NCI-H524 (cell line): ENCODE results near the gene SLC10A4.
"Not testable (repeated sequence)": the region's sequence is repeated elsewhere in the genome, so short reads cannot be mapped to it uniquely, and the experiment has no call there.

Experiments used
- DNase-seq, 2 experiments: peaks; one replicate each; lab custom pipeline; 2025; lab: John Stamatoyannopoulos, UW

SLC10A4 gene, protein sequence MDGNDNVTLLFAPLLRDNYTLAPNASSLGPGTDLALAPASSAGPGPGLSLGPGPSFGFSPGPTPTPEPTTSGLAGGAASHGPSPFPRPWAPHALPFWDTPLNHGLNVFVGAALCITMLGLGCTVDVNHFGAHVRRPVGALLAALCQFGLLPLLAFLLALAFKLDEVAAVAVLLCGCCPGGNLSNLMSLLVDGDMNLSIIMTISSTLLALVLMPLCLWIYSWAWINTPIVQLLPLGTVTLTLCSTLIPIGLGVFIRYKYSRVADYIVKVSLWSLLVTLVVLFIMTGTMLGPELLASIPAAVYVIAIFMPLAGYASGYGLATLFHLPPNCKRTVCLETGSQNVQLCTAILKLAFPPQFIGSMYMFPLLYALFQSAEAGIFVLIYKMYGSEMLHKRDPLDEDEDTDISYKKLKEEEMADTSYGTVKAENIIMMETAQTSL

GRCh38 chr4:48483006-48483776, at the start of gene SLC10A4:
TSS of gene SLC10A4 (plus strand) at chr4:48483343. CDS start at chr4:48483562, 219 bp downstream.
- DNase-seq: peak in 1 of 2 experiments; percentile 54

GRCh38 chr4:48436318-48436717, 46.8 kb upstream of the SLC10A4 start:
- no peak for DNase-seq

GRCh38 chr4:48439988-48440387, 43.2 kb upstream of the SLC10A4 start:
- no peak for DNase-seq

- not testable (repeated sequence) for DNase-seq
Observed at GRCh38 chr4:48440914-48441313, 42.2 kb upstream of the SLC10A4 start.

GRCh38 chr4:48445704-48446103, 37.4 kb upstream of the SLC10A4 start:
- peak in 1 of 2 experiments; percentile 10 for DNase-seq

GRCh38 chr4:48446642-48447041, 36.5 kb upstream of the SLC10A4 start:
- no peak for DNase-seq

- no peak for DNase-seq
Observed at GRCh38 chr4:48449151-48449550, 34.0 kb upstream of the SLC10A4 start.

DNA sequence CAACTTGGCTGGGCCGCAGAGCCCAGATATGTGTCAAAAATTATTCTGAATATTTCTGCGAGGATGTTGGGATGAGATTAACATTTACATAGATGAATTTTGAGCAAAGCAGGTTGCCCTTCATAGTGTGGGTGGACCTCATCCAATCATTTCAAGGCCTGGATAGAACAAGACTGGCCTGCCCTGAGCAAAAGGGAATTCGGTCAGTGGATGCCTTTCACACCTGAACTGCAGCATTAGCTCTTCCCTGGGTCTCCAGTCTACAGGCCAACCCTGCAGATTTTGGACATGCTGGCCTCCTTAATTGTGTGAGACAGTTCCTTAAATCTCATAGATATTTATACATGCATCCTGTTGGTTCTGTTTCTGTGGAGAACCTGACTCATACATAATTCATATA, 32.4 kb upstream of the SLC10A4 start:
- DNase-seq: no peak

DNA sequence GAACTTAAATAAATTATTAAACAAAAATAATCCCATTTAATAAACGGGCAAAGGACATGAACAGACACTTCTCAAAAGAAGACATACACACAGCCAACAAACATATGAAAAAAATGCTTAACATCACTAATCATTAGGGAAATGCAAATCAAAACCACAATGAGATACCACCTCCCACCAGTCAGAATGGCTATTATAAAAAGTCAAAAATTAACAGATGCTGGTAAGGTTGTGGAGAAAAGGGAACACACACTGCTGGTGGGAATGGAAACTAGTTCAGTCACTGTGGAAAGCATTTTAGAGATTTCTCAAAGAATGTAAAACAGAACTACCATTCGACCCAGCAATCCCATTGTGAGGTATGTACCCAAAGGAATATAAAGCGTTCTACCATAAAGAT, 31.5 kb upstream of the SLC10A4 start:
- DNase-seq: not testable (repeated sequence)

DNA sequence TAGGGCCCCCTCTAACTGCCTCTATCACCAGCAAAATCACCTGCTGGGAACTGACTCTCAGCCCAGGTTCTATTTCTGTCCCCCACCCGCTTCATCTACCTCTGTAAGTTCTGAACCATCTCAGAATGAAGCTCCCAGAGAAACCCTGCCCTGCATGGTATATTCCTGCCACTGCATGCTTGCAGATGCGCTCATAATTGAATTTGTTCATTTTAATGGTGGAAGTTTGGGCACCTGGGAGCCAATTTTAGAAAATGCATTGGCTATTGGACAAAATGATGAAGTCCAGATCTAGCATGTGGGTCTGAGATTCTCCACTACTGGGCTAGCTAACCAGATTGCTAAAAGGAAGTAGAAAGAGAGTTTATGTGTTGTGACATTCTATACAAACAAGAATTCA, 28.6 kb upstream of the SLC10A4 start:
- no peak for DNase-seq

- no peak for DNase-seq
Observed at GRCh38 chr4:48461000-48461399, 22.1 kb upstream of the SLC10A4 start.

GRCh38 chr4:48462363-48462762, 20.8 kb upstream of the SLC10A4 start:
- DNase-seq: no peak

- peak in 1 of 2 experiments; percentile 4 for DNase-seq
Observed at GRCh38 chr4:48467442-48467841, 15.7 kb upstream of the SLC10A4 start.

DNA sequence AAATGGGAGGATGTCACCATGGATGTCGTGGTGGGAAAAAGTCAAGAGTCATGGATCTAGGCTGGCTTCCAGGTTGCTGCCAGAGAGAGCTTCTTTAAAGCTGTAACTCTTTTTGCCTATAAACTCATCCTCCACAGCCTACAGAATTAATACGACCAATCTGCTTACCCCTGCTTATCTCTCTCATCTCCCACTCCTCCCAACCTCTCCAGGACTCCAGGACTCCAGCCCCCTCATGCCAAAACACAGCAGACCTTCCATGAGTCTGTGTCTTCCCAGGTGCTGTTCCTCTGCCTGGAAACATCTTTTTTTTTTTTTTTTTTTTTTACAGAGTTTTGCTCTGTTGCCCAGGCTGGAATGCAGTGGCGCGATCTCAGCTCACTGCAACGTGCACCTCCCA, 15.3 kb upstream of the SLC10A4 start:
- DNase-seq: peak in 1 of 2 experiments; percentile 3

GRCh38 chr4:48470137-48470536, 13.0 kb upstream of the SLC10A4 start:
- no peak for DNase-seq

DNA sequence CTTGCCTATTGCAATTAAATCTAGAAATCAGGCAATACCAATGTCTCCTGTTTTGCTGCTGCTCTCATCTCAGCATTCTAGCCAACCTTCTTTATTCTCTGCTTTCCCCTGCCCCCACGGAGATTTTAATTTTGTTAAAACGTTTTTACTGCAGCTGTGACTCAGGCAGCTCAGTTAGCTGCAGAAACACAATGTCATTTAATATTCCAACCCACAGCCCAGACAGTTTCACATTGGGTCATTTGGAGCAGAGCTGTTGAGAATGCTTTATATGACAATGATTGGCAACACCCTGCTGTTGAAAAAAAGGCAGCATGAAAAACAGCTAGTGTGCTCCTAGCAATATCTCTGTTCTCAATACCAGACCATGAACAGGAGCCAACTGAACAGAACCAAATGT, 12.6 kb upstream of the SLC10A4 start:
- DNase-seq: no peak

DNA sequence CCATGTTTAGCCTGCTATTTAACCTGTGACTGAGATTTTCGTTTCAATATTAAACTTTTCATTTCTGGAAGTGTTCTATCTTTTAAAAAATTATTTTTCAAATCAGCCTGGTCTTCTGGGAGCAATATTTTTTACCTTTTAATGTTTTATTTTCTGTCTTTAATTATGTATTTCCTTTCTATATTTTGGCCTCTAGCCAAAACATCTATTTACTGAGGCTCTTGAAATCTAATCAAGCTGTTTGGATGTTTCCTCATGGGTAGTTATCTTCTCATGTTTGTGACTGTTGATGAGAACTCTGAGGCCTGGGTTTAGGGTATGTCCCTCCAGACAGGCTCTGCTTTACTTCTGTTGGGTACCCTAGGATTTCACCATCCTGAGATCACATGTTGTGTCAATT, 10.3 kb upstream of the SLC10A4 start:
- DNase-seq: no peak

- DNase-seq: no peak
Observed at GRCh38 chr4:48475770-48476169, 7.4 kb upstream of the SLC10A4 start.

- DNase-seq: no peak
Observed at GRCh38 chr4:48478273-48478672, 4.9 kb upstream of the SLC10A4 start.

- no peak for DNase-seq
Observed at GRCh38 chr4:48481581-48481980, 1.6 kb upstream of the SLC10A4 start.

GRCh38 chr4:48483777-48484493, 792 bp downstream of the SLC10A4 start:
- peak in 1 of 2 experiments; percentile 28 for DNase-seq

GRCh38 chr4:48484494-48485168, 1.5 kb downstream of the SLC10A4 start:
- DNase-seq: no peak
